ENCODE results near the gene AUNIP.

The AUNIP gene

DNA sequence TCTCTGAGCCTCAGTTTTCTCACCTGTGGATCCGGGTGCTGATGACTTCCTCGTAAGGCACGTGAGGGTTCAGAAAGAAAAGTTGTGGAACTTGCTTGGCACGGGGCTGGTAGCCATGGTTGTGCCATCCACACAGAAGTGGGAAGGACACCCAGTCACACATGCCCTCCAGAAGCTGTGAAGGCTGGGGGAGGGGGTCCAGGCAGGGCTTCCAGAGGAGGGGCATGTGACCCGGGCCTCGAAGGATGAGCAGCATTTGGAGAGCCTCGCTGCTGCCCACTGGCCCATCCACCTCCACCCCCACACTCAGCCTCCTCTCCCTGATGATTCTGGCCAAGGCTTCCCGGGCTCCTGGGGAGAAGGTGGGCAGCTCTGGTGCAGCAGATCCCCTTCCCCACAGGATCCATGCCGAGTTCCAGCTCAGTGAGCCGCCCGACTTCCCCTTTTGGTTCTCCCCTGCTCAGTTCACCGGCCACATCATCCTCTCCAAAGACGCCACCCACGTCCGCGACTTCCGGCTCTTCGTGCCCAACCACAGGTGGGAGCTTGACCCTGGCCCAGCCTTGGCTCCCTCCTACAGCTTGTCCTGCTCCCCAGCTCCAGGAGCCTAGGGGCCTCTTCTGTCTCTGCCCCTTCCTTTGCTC lies 49.9 kb downstream of the AUNIP start:
- no peak for DNase-seq (ENCODE audit: low spot score)

GRCh38 chr1:25808481-25809244 lies 50.6 kb downstream of the AUNIP start:
- no peak for DNase-seq (ENCODE audit: low spot score)

- no peak for DNase-seq (ENCODE audit: low spot score)
Observed at GRCh38 chr1:25807480-25808390, 51.5 kb downstream of the AUNIP start.

DNA sequence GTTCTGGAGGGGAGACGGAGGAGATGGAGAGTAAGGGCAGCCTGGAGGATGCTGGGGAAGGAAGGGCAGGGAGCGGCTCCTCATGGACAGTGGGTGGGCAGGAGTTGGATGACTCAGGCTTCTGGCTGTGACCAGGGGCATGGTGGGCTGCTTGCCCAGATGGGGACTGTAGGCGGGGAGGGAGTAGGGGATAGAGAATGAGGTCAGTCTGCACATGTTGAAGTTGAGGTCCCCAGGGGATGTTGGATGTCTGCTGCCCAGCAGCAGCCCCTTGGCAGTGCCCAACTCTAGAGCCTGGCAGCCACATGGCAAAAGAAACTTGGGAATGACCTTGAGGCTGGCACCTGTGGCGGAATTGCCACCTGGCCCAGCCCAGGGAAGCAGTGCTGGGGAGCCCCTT lies 52.8 kb downstream of the AUNIP start:
- no peak for DNase-seq (ENCODE audit: low spot score)

GRCh38 chr1:25805863-25806225 lies 53.4 kb downstream of the AUNIP start:
- DNase-seq (ENCODE audit: low spot score) = peak; percentile 78

DNA sequence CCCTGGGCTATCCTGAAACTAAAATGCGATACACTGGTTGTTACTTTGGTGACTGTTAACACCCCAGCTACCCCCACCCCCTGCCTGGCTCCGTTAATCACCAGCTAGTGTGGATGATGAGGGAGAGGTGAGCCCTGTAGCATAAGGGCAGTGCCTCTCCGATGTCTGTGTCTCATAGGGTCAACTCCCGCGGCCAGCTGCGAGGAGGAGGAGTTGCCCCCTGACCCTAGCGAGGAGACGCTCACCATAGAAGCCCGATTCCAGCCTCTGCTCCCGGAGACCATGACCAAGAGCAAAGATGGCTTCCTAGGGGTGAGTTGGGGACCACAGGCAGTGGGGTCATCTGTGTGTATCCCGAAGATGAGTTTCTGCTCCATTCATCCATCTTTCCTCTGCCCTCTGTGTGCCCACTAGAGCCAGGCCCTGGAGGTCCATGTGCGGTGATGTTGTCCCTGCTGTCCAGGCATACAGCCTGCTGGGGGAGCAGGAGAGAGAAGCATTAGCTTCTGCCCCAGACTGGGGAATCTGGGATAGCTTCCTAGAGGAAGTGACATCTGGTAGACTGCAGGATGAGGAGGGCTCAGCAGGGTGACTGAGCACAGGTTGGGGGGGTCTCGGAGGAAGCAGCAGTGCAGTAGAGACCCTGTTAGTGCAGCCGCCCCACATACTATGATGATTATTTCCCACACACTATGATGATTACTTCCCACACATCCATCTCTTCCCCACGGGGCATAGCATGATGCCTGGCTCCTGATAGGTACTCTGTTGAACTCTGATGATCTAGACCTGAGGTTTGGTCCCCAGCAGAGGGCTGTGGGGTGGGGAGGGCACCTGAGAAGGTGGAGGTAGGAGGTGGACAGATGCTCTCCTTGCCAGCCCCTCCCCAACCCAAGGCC lies 54.0 kb downstream of the AUNIP start:
- DNase-seq (ENCODE audit: low spot score) = no peak

DNA sequence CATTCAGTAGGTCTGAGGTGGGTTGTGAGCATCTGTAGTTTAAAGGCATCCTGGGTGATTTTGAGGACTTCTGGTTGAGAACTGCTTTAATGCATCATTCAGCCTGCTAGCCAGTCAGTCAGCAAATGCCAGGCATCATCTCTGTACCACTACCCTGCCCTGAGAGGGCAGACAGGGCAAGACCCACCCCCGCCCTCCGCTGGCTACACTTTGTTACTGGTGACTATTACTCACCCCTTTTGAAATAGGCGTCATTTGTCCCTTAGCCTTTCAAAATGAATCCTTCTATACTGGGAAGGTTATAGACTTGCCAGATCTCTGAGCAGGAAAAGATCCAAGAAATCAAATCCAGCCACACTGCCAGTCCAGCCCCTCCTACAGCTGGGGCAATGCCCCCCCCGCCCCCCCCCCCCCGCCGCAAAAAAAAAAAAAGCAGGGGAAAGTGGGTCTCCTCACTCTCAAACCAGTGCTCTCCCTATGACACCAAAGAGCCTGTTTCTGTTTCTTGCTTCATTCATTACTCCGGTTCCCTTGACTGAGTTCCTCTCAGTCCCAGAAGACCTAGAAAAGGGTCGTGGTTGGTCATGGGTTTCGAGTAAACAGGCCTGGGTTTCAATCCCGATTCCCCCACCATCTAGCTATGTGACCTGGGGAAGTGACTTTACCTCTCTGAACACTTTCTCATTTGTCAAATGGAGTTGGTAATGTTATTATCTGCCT lies 54.9 kb downstream of the AUNIP start:
- DNase-seq (ENCODE audit: low spot score) = no peak

- no peak for DNase-seq (ENCODE audit: low spot score)
Observed at GRCh38 chr1:25803368-25803767, 55.9 kb downstream of the AUNIP start.

DNA sequence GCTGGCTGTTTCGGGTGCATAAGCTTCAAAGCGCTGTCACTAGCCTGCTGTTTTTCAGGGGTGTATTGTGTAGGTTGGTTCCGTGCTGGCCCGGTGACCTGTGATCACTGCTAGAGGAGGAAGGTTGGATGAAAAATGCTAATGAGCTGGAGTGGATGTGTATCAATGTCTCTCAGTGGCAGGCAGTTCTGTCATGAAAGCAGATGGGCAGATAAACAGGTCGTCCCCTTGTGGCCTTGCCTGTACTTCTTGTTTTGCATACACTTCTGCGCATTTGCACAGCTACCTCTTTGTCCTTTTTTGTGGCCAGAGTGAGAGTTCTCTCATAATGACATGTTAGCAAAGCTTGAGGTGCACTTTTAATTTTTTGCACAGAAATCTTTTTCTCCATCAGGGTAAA lies 56.3 kb downstream of the AUNIP start:
- DNase-seq (ENCODE audit: low spot score) = no peak

DNA sequence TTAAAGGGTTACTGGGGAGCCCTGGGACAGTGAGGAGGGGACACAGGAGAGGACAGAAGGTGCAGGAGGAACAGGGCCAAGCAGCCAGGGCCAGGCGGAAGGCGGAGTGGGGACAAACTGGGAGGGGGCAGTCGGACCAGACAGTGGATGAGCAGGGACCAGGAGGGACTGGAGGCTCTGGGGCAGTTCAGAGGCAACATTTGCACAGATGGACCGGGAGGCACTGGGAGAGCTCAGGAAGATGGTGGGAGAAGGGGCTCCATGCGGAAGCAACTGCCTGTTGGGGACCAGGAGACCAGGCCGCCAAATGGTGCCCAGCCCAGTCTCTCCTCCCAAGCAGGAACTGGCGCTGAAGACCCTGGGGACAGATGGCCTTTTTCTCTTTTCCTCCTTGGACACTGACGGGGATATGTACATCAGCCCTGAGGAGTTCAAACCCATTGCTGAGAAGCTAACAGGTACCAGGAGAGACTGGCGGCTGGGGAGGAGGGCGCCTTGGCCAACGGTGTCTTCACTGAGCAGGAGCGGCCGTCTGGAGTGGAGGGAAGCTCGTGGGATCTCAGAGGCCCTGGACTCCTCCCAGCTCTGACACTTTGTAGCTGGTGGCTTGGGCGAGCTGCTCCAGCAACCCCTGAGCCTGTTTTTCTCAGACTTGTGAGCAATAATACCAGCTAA lies 58.4 kb downstream of the AUNIP start:
- no peak for DNase-seq (ENCODE audit: low spot score)

DNA sequence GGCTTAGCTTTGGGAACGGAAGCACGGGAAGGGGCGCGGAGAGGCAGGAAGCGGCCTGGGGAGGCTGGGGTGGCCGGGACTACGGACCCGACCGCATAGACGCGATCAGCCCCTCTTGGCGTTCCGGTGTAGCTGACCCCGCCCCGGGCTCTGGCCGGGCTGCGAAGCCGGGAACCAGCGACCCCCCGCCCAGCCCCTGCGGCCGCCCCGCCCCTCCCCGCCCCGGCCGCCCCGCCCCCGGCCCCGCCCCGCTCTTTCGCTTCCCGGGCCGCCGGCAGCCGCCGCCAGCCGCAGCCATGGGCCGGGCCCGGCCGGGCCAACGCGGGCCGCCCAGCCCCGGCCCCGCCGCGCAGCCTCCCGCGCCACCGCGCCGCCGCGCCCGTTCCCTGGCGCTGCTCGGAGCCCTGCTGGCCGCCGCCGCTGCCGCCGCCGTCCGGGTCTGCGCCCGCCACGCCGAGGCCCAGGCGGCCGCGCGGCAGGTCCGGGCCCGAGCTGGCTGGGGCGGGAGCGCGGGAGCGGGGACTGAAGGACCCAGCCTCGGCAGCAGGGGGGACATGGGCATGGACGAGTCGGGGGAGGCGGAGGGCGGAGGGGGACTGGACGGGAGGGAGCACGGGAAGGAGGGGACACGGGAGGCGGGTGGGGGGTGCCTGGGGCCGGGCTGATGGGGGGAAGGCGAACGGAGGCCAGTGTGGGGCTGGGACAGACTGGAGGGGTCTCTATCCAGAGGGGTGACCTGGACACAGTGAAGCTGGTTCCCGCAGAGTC lies 59.1 kb downstream of the AUNIP start, which contains the start of gene SELENON:
Gene SELENON, plus strand, starts transcription at position 259 of the 768 bp plus-strand sequence. Its CDS starts 38 bp downstream, at position 297.
- DNase-seq (ENCODE audit: low spot score) = no peak

DNA sequence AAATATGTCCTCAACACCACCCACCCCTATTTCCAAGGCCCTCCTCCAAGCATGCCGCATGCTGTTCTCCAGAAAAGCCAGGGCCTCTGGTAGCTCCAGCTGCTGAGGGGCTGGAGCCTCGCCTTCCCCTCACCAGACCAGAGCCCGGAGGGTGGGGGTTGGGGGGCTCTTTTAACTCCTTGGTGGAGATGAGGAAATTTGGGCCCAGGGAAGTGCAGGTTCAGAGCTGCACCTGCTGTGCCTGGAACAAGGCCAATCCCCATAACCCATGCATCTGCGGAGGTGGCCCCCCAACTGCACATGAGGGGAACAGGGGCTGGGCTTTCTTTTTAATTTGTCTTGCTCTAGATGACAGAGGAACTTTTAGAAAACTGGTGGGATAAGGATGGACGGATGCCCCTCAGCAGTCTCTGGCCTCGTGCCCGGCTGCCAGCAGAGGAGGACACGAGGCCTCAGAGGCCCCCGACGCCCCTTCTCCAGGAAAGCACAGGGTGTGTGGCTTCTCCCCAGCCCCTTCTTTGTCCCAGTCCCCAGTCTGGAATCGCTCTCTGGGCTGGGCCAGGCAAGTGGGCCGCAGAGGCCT lies 59.8 kb downstream of the AUNIP start:
- DNase-seq (ENCODE audit: low spot score) = no peak

DNA sequence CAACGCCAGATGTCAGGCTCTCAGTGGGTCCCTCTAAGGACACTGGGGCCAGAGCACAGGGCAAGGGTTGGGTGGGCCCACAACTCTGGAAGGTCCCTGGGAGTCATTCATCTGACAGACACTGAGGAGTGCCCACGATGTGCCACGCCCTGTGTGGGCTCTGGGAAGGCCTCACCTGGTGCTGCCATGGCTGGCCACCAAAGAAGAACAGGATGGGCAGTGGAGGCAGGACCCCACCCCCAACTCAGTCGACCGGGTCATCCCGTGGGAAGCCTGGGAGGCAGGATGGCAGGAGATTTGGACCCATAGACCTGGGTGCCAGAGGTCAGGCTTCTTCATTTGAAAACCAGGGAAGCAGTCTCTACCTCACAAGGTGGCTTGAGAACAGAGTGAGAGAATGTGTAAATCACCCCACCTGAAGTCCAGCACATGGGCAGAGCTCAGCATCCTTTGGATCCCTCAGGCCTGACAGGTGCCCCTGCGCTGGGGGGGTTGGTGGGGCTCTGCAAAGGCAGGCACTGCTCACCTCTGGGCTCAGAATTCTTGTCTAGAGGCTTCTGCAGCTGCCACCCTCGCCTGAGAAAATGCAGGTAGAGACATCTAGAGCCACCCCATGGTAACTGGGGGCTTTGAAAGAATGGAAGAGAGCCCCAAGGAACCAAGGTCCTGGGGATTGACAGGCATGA lies 60.4 kb downstream of the AUNIP start:
- no peak for DNase-seq (ENCODE audit: low spot score)

DNA sequence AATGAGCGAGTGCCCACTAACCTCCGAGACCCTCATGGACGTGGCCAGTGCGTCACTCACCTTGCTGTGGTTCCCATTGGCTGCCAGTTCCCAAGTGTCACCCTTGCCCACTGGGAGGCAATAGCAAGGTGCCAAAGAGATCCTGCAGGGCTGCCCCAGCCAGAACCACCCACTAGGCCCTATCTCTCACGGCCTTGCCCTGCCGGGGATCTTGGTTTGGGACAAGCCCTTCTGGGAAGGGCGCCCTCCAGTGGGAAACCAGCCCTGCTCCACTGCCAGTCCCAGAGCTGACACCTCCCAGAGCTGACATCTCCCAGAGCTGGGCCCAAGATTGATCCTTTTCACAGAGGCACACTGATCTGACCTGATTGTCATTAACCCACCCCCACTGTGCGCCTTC lies 61.3 kb downstream of the AUNIP start:
- DNase-seq (ENCODE audit: low spot score) = no peak

GRCh38 chr1:25796811-25797458 lies 62.3 kb downstream of the AUNIP start:
- DNase-seq (ENCODE audit: low spot score) = peak; percentile 78

DNA sequence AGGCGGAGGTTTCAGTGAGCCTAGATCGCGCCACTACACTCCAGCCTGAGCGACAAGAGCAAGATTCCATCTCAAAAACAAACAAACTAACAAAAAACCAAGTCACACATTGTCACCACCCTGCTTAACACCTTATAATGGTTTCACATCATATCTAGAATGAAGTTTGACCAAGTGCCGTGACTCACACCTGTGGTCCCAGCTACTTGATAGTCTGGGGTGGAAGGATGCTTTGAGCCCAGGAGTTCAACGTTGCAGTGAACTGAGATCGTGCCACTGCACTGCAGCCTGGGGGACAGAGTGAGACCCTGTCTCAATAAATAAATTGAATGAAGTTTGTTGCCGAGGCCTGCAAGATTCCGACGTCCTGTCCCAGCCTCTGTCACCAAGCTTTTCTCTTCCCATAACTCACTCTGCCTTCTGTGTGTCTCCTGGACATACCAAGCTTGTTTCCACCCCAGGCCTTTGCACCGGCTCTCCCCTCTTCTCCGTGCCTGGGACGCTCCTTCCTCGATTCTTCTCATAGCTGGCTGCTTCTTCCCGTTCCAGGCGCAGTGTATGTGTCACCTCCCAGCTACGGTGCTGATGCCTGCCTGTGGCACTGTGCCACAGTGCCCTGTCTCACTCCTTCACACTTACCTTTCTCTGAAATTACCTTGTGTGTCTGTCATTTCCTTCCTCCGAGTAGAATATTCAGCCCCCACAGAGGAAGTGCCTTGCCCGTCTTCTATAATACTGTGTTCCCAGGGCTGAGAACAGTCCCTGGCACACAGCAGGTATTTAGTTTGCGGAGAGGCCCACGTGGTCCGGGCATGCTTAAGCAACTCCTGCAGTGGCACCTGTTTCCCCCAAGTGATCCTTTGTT lies 63.1 kb downstream of the AUNIP start:
- DNase-seq (ENCODE audit: low spot score) = no peak

GRCh38 chr1:25795211-25795610 lies 64.0 kb downstream of the AUNIP start:
- DNase-seq (ENCODE audit: low spot score) = no peak

Measured in pons (tissue), 1 donor.